Gastroesophageal sphincter (tissue), 4 donors: Measurements from ENCODE around the gene FURIN. TPM values are rescaled to one million over a fixed set of nuclear protein-coding genes. Genes with fewer than 3 reads are reported as not detected.

Experiments
- ATAC-seq: fragments of 150-250 bp; one replicate; pipeline ENCODE4 v1.9.1; 2016; ENCODE audit warnings: mild to moderate bottlenecking, moderate library complexity
- H3K27ac ChIP-seq, 4 donors: fragments of 200-600 bp; sonication (generic) in 3 of 4; 1 replicate in 3 of 4; 2 replicates in 1 of 4; pipeline ENCODE4 v1.5.1; 2016 to 2019
- H3K27me3 ChIP-seq: fragments of 200-600 bp; sonication (generic); one replicate; pipeline ENCODE4 v1.5.1; 2019
- H3K36me3 ChIP-seq, 2 donors: fragments of 200-600 bp; sonication (generic); one replicate each; pipeline ENCODE4 v1.5.1; 2019; ENCODE audit warnings: control low read depth in 1 of 2
- H3K4me1 ChIP-seq, 3 donors: fragments of 200-600 bp; sonication (generic); 1 replicate in 2 of 3; 2 replicates in 1 of 3; pipeline ENCODE4 v1.5.1; 2016 to 2019; ENCODE audit warnings: control low read depth in 2 of 3
- H3K4me3 ChIP-seq, 2 donors: fragments of 200-600 bp; sonication (generic); one replicate each; pipeline ENCODE4 v1.5.1; 2019; ENCODE audit warnings: mild to moderate bottlenecking in 1 of 2, moderate library complexity in 1 of 2
- H3K9me3 ChIP-seq, 3 donors: fragments of 200-600 bp; sonication (generic); one replicate each; pipeline ENCODE4 v1.5.1; 2017 to 2019; ENCODE audit warnings: control low read depth in 2 of 3
- EP300 ChIP-seq: sonication (generic); formaldehyde crosslinking; IDR thresholded peaks from one replicate; pipeline ENCODE4 v1.6.1; 2017; ENCODE audit warnings: antibody characterized with exemption, mild to moderate bottlenecking
- POLR2A ChIP-seq, 2 donors: fragments of 450-650 bp; IDR thresholded peaks; one replicate each; pipeline ENCODE4 v1.6.1; 2017; ENCODE audit warnings: antibody characterized with exemption in 2 of 2, mild to moderate bottlenecking in 2 of 2, moderate library complexity in 1 of 2
- POLR2AphosphoS5 ChIP-seq: sonication (generic); formaldehyde crosslinking; IDR thresholded peaks from one replicate; pipeline ENCODE4 v1.6.1; 2017; ENCODE audit warnings: antibody characterized with exemption
- WGBS, 2 donors: methylation state at CpG; one replicate each; pipeline ENCODE4 v1.1.5; 2018; ENCODE audit warnings: low coverage in 1 of 2; 5-methylcytosine and 5-hydroxymethylcytosine counted together
- total RNA-seq, 4 donors: library from RNA; depleted of rRNA; stranded (reverse); fragments of >200 nt; gene quantifications; one replicate each; pipeline ENCODE4 v1.1.0, GENCODE V29; 2016
- TF ChIP-seq, protein P1 (sequence below), 4 experiments: fragments of 200-600 bp in 2 of 4; fragments of 450-650 bp in 2 of 4; sonication (generic) in 1 of 4; IDR thresholded peaks; one replicate each; pipeline ENCODE4 v1.5.1; 2017 to 2019; ENCODE audit warnings: antibody characterized with exemption in 4 of 4, mild to moderate bottlenecking in 2 of 4, moderate library complexity in 2 of 4

FURIN gene
- total RNA-seq, 4 donors from 2014 or later, result 34.1 to 75.4 (median 59.8) TPM

DNA sequence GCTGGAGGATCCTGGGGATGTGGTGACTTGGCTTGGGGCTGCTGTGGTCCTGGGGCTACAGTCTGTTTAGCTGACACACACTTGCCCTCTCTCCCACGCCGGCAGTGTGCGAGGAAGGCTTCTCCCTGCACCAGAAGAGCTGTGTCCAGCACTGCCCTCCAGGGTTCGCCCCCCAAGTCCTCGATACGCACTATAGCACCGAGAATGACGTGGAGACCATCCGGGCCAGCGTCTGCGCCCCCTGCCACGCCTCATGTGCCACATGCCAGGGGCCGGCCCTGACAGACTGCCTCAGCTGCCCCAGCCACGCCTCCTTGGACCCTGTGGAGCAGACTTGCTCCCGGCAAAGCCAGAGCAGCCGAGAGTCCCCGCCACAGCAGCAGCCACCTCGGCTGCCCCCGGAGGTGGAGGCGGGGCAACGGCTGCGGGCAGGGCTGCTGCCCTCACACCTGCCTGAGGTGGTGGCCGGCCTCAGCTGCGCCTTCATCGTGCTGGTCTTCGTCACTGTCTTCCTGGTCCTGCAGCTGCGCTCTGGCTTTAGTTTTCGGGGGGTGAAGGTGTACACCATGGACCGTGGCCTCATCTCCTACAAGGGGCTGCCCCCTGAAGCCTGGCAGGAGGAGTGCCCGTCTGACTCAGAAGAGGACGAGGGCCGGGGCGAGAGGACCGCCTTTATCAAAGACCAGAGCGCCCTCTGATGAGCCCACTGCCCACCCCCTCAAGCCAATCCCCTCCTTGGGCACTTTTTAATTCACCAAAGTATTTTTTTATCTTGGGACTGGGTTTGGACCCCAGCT, 13.0 kb downstream of the FURIN start:
- WGBS, 2 donors, result 76 to 77% methylated on average over 5 of the region's 35 CpGs
- Histone ChIP-seq H3K4me1 (peaks cover 0 to 40% (median 26%) of the 10 kb centered on the region in 3 donors), H3K4me3 (no peak overlapping the region), H3K27ac (no peak overlapping the region), H3K9me3 (no peaks in the 10 kb centered on the region), H3K27me3 (no peaks in the 10 kb centered on the region), H3K36me3 (peaks cover 0 to 62% of the 10 kb centered on the region in 2 donors)
- ATAC-seq, result no peak
- TF ChIP-seq POLR2A (IDR thresholded peaks at IDR 0.05), result no peak
- TF ChIP-seq, protein P1, sequence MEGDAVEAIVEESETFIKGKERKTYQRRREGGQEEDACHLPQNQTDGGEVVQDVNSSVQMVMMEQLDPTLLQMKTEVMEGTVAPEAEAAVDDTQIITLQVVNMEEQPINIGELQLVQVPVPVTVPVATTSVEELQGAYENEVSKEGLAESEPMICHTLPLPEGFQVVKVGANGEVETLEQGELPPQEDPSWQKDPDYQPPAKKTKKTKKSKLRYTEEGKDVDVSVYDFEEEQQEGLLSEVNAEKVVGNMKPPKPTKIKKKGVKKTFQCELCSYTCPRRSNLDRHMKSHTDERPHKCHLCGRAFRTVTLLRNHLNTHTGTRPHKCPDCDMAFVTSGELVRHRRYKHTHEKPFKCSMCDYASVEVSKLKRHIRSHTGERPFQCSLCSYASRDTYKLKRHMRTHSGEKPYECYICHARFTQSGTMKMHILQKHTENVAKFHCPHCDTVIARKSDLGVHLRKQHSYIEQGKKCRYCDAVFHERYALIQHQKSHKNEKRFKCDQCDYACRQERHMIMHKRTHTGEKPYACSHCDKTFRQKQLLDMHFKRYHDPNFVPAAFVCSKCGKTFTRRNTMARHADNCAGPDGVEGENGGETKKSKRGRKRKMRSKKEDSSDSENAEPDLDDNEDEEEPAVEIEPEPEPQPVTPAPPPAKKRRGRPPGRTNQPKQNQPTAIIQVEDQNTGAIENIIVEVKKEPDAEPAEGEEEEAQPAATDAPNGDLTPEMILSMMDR (IDR thresholded peaks at IDR 0.05), result no peak

DNA sequence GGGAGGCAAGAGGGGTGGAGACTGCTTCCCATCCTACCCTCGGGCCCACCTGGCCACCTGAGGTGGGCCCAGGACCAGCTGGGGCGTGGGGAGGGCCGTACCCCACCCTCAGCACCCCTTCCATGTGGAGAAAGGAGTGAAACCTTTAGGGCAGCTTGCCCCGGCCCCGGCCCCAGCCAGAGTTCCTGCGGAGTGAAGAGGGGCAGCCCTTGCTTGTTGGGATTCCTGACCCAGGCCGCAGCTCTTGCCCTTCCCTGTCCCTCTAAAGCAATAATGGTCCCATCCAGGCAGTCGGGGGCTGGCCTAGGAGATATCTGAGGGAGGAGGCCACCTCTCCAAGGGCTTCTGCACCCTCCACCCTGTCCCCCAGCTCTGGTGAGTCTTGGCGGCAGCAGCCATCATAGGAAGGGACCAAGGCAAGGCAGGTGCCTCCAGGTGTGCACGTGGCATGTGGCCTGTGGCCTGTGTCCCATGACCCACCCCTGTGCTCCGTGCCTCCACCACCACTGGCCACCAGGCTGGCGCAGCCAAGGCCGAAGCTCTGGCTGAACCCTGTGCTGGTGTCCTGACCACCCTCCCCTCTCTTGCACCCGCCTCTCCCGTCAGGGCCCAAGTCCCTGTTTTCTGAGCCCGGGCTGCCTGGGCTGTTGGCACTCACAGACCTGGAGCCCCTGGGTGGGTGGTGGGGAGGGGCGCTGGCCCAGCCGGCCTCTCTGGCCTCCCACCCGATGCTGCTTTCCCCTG, 13.8 kb downstream of the FURIN start:
- WGBS, 2 donors, result 60 to 88% methylated on average over 1 to 3 of the region's 19 CpGs
- peak overlapping the region in 2 of 4 donors; percentile 89 to 94 for H3K27ac ChIP-seq

DNA sequence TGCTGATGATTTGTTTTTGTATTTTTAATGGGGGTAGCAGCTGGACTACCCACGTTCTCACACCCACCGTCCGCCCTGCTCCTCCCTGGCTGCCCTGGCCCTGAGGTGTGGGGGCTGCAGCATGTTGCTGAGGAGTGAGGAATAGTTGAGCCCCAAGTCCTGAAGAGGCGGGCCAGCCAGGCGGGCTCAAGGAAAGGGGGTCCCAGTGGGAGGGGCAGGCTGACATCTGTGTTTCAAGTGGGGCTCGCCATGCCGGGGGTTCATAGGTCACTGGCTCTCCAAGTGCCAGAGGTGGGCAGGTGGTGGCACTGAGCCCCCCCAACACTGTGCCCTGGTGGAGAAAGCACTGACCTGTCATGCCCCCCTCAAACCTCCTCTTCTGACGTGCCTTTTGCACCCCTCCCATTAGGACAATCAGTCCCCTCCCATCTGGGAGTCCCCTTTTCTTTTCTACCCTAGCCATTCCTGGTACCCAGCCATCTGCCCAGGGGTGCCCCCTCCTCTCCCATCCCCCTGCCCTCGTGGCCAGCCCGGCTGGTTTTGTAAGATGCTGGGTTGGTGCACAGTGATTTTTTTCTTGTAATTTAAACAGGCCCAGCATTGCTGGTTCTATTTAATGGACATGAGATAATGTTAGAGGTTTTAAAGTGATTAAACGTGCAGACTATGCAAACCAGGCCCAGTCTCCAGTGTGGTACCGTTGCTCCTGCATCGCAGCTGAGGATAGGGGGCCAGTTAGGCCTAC, 14.6 kb downstream of the FURIN start:
- no peaks in the 10 kb centered on the region for H3K9me3 ChIP-seq
- 50 to 51% methylated on average over 1 to 5 of the region's 13 CpGs for WGBS, 2 donors
- H3K27ac ChIP-seq, result peak overlapping the region in 3 of 4 donors; percentile 88 to 94 (median 89)
- H3K36me3 ChIP-seq, result peaks cover 0 to 59% of the 10 kb centered on the region in 2 donors
- peaks cover 0 to 50% (median 26%) of the 10 kb centered on the region in 3 donors for H3K4me1 ChIP-seq
- no peak for ATAC-seq
- no peaks in the 10 kb centered on the region for H3K27me3 ChIP-seq
- no peak for TF ChIP-seq POLR2A (IDR thresholded peaks at IDR 0.05)
- TF ChIP-seq POLR2AphosphoS5, result no peak
- TF ChIP-seq, protein P1 (IDR thresholded peaks at IDR 0.05), result no peak
- no peak for TF ChIP-seq EP300
- H3K4me3 ChIP-seq, result no peak overlapping the region

More for the DNA sequence above, 13.8 kb downstream of the FURIN start:
- peaks cover 0 to 59% of the 10 kb centered on the region in 2 donors for H3K36me3 ChIP-seq
- H3K4me1 ChIP-seq, result peaks cover 0 to 48% (median 26%) of the 10 kb centered on the region in 3 donors
- no peaks in the 10 kb centered on the region for H3K9me3 ChIP-seq
- no peak for ATAC-seq
- no peak overlapping the region for H3K4me3 ChIP-seq
- TF ChIP-seq POLR2A (IDR thresholded peaks at IDR 0.05) (no peak), EP300 (no peak), POLR2AphosphoS5 (no peak)
- TF ChIP-seq, protein P1 (IDR thresholded peaks at IDR 0.05), result no peak
- no peaks in the 10 kb centered on the region for H3K27me3 ChIP-seq

DNA sequence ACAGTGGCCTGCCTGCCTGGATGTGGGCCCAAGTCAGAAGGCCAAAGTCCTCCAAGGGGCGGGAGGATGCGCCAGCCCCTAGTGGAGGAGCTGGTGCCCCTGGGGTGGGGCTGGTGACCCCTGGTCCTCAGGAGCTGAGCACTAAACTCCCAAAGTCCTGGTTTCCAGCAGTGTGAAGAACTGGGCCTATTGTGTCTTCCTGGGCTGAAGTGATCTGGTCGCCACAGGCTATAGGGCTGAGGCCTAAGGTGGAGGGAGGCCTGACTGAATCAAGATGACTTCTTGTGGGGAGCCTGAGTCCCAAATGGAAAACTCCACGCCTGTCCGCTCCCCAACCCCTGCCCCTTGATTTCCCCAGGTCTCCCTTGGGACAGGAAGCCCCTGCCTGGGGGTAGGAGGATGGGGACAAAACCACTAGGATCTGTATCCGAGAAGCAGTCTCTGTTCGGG, 15.2 kb downstream of the FURIN start:
- H3K9me3 ChIP-seq, result no peaks in the 10 kb centered on the region
- H3K27ac ChIP-seq, result peak overlapping the region; percentile 81 to 94 (median 88)
- H3K4me3 ChIP-seq, result peak overlapping the region; percentile 32 to 53
- peaks cover 0 to 59% of the 10 kb centered on the region in 2 donors for H3K36me3 ChIP-seq
- TF ChIP-seq EP300 (no peak), POLR2AphosphoS5 (no peak), POLR2A (IDR thresholded peaks at IDR 0.05) (no peak)
- TF ChIP-seq, protein P1 (IDR thresholded peaks at IDR 0.05), result no peak
- peaks cover 0 to 50% (median 26%) of the 10 kb centered on the region in 3 donors for H3K4me1 ChIP-seq
- H3K27me3 ChIP-seq, result no peaks in the 10 kb centered on the region
- WGBS, 2 donors, result 11 to 40% methylated on average over 2 to 3 of the region's 7 CpGs
- ATAC-seq, result no peak
